ENCODE results near the gene REXO1.

- TF ChIP-seq POLR2A (IDR thresholded peaks at IDR 0.05; ENCODE audit: low read depth, low read length): no peak
- TF ChIP-seq POLR2AphosphoS5 (IDR thresholded peaks at IDR 0.05; ENCODE audit: low read depth, low read length): no peak
These were observed 80.0 kb downstream of the REXO1 start for GRCh38 chr19:1768248-1768647.

All from GM12891 (cell line).